ENCODE results near the gene C4orf36. TPM values are rescaled to one million over a fixed set of nuclear protein-coding genes. Genes with fewer than 3 reads are reported as not detected.
"Not testable (repeated sequence)": the region's sequence is repeated elsewhere in the genome, so short reads cannot be mapped to it uniquely, and the experiment has no call there.

The C4orf36 gene
- total RNA-seq, 2 donors from 2014 or later: not detected

DNA sequence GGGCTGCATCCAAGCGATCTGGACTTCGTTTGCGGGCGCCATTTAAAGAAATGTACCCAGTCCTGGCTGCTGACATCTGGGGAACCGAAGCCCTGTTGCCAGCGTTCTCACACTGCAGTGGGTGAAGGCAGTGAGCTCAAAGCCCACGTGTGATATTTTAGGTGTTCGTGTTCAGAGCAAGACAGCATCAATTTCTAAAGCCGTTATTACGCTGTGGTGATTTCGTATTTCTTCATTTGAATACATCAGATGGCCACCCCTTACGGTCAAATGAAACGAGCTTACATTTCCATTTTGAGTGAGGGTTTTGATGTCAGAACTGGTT, 376 bp upstream of the C4orf36 start:
- TF ChIP-seq, protein P1, sequence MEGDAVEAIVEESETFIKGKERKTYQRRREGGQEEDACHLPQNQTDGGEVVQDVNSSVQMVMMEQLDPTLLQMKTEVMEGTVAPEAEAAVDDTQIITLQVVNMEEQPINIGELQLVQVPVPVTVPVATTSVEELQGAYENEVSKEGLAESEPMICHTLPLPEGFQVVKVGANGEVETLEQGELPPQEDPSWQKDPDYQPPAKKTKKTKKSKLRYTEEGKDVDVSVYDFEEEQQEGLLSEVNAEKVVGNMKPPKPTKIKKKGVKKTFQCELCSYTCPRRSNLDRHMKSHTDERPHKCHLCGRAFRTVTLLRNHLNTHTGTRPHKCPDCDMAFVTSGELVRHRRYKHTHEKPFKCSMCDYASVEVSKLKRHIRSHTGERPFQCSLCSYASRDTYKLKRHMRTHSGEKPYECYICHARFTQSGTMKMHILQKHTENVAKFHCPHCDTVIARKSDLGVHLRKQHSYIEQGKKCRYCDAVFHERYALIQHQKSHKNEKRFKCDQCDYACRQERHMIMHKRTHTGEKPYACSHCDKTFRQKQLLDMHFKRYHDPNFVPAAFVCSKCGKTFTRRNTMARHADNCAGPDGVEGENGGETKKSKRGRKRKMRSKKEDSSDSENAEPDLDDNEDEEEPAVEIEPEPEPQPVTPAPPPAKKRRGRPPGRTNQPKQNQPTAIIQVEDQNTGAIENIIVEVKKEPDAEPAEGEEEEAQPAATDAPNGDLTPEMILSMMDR (IDR thresholded peaks at IDR 0.05): no peak
- no peaks in the 10 kb centered on the region for H3K9me3 ChIP-seq
- H3K4me3 ChIP-seq: peak overlapping the region; percentile 93
- ATAC-seq (ENCODE audit: insufficient number of reproducible peaks, low FRiP score, low read depth): no peak
- no peaks in the 10 kb centered on the region for H3K36me3 ChIP-seq
- no peaks in the 10 kb centered on the region for H3K27me3 ChIP-seq (replicated peaks; ENCODE audit: insufficient read depth)
- peak overlapping the region in 1 of 2 donors; percentile 10 for H3K27ac ChIP-seq
- no peak for DNase-seq (ENCODE audit: low spot score)
- H3K4me1 ChIP-seq (ENCODE audit: control insufficient read depth in 1 of 2, low read depth in 2 of 2): peaks cover 0 to 6% of the 10 kb centered on the region in 2 donors

DNA sequence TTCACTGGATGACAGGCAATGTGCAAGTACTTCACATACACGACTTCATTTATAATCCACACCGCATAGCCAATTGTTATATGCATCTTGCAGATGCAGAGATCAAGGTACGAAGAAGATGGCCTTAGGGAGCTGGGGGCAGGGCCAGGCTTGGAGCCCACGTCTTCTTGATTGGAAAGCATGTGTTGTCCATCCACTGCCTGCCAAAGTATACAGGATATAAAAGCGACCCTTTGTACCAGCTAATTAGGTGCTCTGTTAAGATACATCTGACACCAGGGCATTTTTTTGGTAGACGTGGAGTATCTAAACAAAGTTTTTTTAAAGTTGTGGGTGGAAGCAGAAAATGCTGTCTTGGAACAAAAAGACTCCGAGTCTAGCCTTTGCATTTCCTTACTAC, 1.4 kb downstream of the C4orf36 start:
- Histone ChIP-seq H3K27ac (no peak overlapping the region), H3K27me3 (replicated peaks; ENCODE audit: insufficient read depth) (no peaks in the 10 kb centered on the region), H3K4me3 (no peak overlapping the region), H3K36me3 (no peaks in the 10 kb centered on the region), H3K9me3 (no peaks in the 10 kb centered on the region), H3K4me1 (ENCODE audit: control insufficient read depth in 1 of 2, low read depth in 2 of 2) (peaks cover 0 to 6% of the 10 kb centered on the region in 2 donors)
- TF ChIP-seq, protein P1 (IDR thresholded peaks at IDR 0.05): no peak
- no peak for DNase-seq (ENCODE audit: low spot score)
- no peak for ATAC-seq (ENCODE audit: insufficient number of reproducible peaks, low FRiP score, low read depth)

DNA sequence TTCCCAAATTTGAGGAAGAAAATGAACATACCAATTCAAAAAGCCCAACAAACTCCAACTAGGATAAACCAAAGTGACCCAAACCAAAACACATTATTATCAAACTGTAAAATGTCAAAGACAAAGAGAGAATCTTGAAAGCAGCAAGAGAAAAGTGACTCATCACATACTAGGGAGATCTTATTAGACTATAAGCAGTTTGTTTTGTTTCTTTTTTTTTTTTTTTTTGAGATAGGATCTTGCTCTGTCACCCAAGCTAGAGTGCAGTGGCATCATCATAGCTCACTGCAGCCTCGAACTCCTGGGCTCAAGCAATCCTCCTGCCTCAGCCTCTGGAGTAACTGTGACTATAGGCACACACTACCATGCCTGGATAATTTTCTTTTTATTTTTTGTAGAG, 12.6 kb downstream of the C4orf36 start:
- no peak overlapping the region for H3K27ac ChIP-seq
- no peak overlapping the region for H3K4me3 ChIP-seq
- H3K27me3 ChIP-seq (replicated peaks; ENCODE audit: insufficient read depth): no peaks in the 10 kb centered on the region
- H3K4me1 ChIP-seq (ENCODE audit: control insufficient read depth in 1 of 2, low read depth in 2 of 2): peaks cover 0 to 10% of the 10 kb centered on the region in 2 donors
- H3K9me3 ChIP-seq: peaks cover 6% of the 10 kb centered on the region
- DNase-seq (ENCODE audit: low spot score): no peak
- no peaks in the 10 kb centered on the region for H3K36me3 ChIP-seq
- ATAC-seq (ENCODE audit: insufficient number of reproducible peaks, low FRiP score, low read depth): no peak
- TF ChIP-seq, protein P1 (IDR thresholded peaks at IDR 0.05): no peak

DNA sequence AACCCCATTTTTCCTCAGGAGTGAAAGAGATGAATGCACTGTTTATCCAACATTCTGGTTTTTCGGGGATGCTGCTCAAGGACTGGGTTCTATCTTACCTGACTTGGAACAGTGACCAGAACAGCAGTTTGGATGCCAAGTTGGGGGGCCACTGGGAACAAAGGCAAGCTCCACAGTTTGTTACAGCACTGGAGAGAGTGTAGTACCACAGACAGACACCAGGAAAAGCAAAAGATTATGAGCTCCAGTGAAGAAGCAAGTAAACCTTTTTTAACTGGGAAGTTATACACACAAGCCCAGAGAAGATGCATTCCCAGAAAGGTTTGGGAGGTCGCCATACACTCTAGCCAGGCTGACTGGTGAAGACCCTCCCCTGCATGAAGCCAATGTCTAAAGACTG, 13.6 kb downstream of the C4orf36 start:
- no peak overlapping the region for H3K27ac ChIP-seq
- peaks cover 0 to 10% of the 10 kb centered on the region in 2 donors for H3K4me1 ChIP-seq (ENCODE audit: control insufficient read depth in 1 of 2, low read depth in 2 of 2)
- DNase-seq (ENCODE audit: low spot score) (no peak), ATAC-seq (ENCODE audit: insufficient number of reproducible peaks, low FRiP score, low read depth) (no peak)
- H3K9me3 ChIP-seq: peaks cover 6% of the 10 kb centered on the region
- no peaks in the 10 kb centered on the region for H3K27me3 ChIP-seq (replicated peaks; ENCODE audit: insufficient read depth)
- TF ChIP-seq, protein P1 (IDR thresholded peaks at IDR 0.05): no peak
- no peaks in the 10 kb centered on the region for H3K36me3 ChIP-seq
- H3K4me3 ChIP-seq: no peak overlapping the region

DNA sequence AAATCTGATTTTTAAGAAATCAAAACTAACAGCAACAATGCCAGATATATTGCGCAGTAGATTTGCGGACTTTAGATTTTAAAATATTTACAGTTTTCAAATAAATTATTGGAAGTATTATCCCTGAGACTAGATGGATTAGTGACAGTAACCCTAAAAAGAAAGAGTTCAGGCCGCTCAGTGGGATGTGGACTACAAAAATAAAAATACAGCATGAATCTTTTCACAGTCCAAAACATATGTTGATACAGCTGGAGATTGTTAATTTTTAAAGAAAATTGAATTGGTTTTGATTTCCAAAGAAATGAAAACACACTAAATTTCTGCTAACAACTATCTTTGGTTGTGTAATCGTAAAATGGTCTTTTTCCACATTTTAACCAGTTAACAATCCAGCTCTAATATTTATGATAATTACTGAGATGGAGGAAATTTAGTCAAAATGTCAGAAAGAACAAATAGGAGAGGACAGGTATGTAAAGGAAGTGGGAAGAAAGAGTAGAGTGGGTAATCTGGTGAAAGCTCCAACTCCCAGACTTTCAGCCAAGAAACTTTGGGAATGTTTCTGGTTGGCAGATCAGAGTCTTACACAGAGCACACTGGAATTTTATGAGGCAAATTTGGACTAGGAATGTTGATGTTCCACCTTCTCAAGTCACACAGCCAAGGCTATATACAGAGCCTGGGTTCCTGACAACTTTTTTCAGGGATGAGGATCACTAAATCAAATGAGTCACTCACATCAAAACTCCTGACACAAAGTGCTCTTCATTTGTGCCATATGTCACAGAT, 15.1 kb downstream of the C4orf36 start:
- peaks cover 0 to 10% of the 10 kb centered on the region in 2 donors for H3K4me1 ChIP-seq (ENCODE audit: control insufficient read depth in 1 of 2, low read depth in 2 of 2)
- no peak overlapping the region for H3K27ac ChIP-seq
- TF ChIP-seq, protein P1 (IDR thresholded peaks at IDR 0.05): no peak
- no peak overlapping the region for H3K4me3 ChIP-seq
- DNase-seq (ENCODE audit: low spot score): no peak
- H3K27me3 ChIP-seq (replicated peaks; ENCODE audit: insufficient read depth): no peaks in the 10 kb centered on the region
- peaks cover 6% of the 10 kb centered on the region for H3K9me3 ChIP-seq
- no peak for ATAC-seq (ENCODE audit: insufficient number of reproducible peaks, low FRiP score, low read depth)
- no peaks in the 10 kb centered on the region for H3K36me3 ChIP-seq

DNA sequence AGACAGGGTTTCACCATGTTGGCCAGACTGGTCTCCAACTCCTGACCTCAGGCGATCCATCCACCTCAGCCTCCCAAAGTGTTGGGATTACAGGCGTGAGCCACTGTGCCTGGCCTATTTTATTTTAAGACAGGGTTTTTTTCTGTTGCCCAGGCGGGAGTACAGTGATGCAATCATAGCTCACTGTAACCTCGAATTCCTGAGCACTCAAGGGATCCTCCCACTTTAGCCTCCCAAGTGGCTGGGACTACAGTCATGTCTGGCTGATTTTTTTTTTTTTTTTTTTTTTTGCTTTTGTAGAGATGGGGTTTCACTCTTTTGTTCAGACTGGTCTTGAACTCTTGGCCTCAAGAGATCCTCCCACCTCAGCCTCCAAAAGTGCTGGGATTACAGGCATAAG, 16.8 kb downstream of the C4orf36 start:
- H3K36me3 ChIP-seq; H3K27ac ChIP-seq; H3K4me3 ChIP-seq; H3K9me3 ChIP-seq; H3K27me3 ChIP-seq (replicated peaks; ENCODE audit: insufficient read depth); DNase-seq (ENCODE audit: low spot score); ATAC-seq (ENCODE audit: insufficient number of reproducible peaks, low FRiP score, low read depth): not testable (repeated sequence)
- peaks cover 0 to 10% of the 10 kb centered on the region in 2 donors for H3K4me1 ChIP-seq (ENCODE audit: control insufficient read depth in 1 of 2, low read depth in 2 of 2)
